Esophagus muscularis mucosa (tissue), 4 donors: ENCODE measurements around the gene ZBTB8A.

Experiments
- EP300 ChIP-seq: sonication (generic); formaldehyde crosslinking; IDR thresholded peaks from one replicate; pipeline ENCODE4 v1.6.1; 2017; ENCODE audit warnings: antibody characterized with exemption
- POLR2A ChIP-seq: fragments of 450-650 bp; IDR thresholded peaks from one replicate; pipeline ENCODE4 v1.6.1; 2017; ENCODE audit warnings: antibody characterized with exemption, moderate library complexity, mild to moderate bottlenecking, low read depth
- POLR2AphosphoS5 ChIP-seq, 2 donors: sonication (generic); formaldehyde crosslinking; IDR thresholded peaks; one replicate each; pipeline ENCODE4 v1.6.1; 2017; ENCODE audit warnings: antibody characterized with exemption in 2 of 2
- TF ChIP-seq, protein P1 (sequence below), 3 experiments: fragments of 200-600 bp in 2 of 3; fragments of 450-650 bp in 1 of 3; sonication (generic) in 2 of 3; IDR thresholded peaks; one replicate each; pipeline ENCODE4 v1.5.1; 2017 to 2019; ENCODE audit warnings: antibody characterized with exemption in 3 of 3, mild to moderate bottlenecking in 2 of 3, moderate library complexity in 1 of 3

DNA sequence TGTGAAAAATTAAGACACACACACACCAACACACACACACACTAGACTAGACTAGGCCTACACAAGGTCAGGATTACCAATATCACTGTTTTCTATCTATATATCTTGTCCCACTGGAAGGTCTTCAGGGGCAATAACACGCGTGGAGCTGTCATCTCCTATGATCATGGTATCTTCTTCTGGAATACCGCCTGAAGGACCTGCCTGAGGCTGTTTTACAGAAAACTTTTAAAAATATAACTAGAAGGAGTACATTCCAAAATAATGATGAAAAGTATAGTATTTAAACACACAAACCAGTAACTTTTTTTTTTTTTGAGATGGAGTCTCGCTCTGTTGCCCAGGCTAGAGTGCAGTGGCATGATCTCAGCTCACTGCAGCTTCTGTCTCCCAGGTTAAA, 20.3 kb upstream of the ZBTB8A start:
- TF ChIP-seq, protein P1, sequence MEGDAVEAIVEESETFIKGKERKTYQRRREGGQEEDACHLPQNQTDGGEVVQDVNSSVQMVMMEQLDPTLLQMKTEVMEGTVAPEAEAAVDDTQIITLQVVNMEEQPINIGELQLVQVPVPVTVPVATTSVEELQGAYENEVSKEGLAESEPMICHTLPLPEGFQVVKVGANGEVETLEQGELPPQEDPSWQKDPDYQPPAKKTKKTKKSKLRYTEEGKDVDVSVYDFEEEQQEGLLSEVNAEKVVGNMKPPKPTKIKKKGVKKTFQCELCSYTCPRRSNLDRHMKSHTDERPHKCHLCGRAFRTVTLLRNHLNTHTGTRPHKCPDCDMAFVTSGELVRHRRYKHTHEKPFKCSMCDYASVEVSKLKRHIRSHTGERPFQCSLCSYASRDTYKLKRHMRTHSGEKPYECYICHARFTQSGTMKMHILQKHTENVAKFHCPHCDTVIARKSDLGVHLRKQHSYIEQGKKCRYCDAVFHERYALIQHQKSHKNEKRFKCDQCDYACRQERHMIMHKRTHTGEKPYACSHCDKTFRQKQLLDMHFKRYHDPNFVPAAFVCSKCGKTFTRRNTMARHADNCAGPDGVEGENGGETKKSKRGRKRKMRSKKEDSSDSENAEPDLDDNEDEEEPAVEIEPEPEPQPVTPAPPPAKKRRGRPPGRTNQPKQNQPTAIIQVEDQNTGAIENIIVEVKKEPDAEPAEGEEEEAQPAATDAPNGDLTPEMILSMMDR (IDR thresholded peaks at IDR 0.05), result no peak
- TF ChIP-seq EP300 (no peak), POLR2A (no peak), POLR2AphosphoS5 (IDR thresholded peaks at IDR 0.05) (no peak)
